Gastrocnemius medialis (tissue), 4 donors: ENCODE data around the gene ZNF480. TPM values are rescaled to one million over a fixed set of nuclear protein-coding genes. Genes with fewer than 3 reads are reported as not detected.

Experiments
- ATAC-seq, 2 donors: fragments of 150-250 bp; one replicate each; pipeline ENCODE4 v1.9.1; 2016
- DNase-seq, 2 donors: peaks; one replicate each; pipeline ENCODE4 v3.0.0-alpha.2; 2019
- H3K27ac ChIP-seq, 4 donors: fragments of 200-600 bp; sonication (generic); 1 replicate in 1 of 4; 2 replicates in 3 of 4; pipeline ENCODE4 v1.5.1; 2016 to 2018; ENCODE audit warnings: mild to moderate bottlenecking in 2 of 4, moderate library complexity in 1 of 4
- H3K27me3 ChIP-seq, 3 donors: fragments of 200-600 bp; sonication (generic) in 2 of 3; 1 replicate in 1 of 3; 2 replicates in 2 of 3; pipeline versions ENCODE4 v1.5.1 to v1.6.0; 2016 to 2019; ENCODE audit warnings: mild to moderate bottlenecking in 1 of 3, moderate library complexity in 1 of 3
- H3K36me3 ChIP-seq, 2 donors: fragments of 200-600 bp; sonication (generic) in 1 of 2; one replicate each; pipeline ENCODE4 v1.5.1; 2017 to 2018
- H3K4me1 ChIP-seq, 2 donors: fragments of 200-600 bp; sonication (generic) in 1 of 2; one replicate each; pipeline ENCODE4 v1.5.1; 2016 to 2017; ENCODE audit warnings: mild to moderate bottlenecking in 2 of 2
- H3K4me3 ChIP-seq, 4 donors: fragments of 200-600 bp; sonication (generic) in 3 of 4; 1 replicate in 1 of 4; 2 replicates in 3 of 4; pipeline ENCODE4 v1.5.1; 2016 to 2019; ENCODE audit warnings: mild to moderate bottlenecking in 2 of 4
- H3K9me3 ChIP-seq, 3 donors: fragments of 200-600 bp; sonication (generic) in 2 of 3; 1 replicate in 1 of 3; 2 replicates in 2 of 3; pipeline ENCODE4 v1.5.1; 2016 to 2019
- POLR2A ChIP-seq, 2 donors: fragments of 450-650 bp; IDR thresholded peaks; one replicate each; pipeline ENCODE4 v1.6.1; 2017; ENCODE audit warnings: antibody characterized with exemption in 2 of 2, mild to moderate bottlenecking in 2 of 2, moderate library complexity in 2 of 2
- in situ Hi-C, 4 donors: fragments of 200-750 bp; cut with MboI; loops; one replicate each; pipeline versions ENCODE4 v1.15.0 to v1.8.0; 2017; ENCODE audit warnings: low sequenced_read_pairs in 4 of 4
- intact Hi-C: fragments of 100-400 bp; cut with DNase I; formaldehyde crosslinking; loops from one replicate; pipeline ENCODE4 v1.15.1; 2023; ENCODE audit warnings: low total_unique reads
- microRNA counts, 2 donors: library from miRNA; unstranded; fragments of <30 nt; microRNA quantifications; one replicate each; lab custom pipeline; 2016
- microRNA-seq, 2 donors: library from miRNA; unstranded; fragments of <30 nt; microRNA quantifications; one replicate each; pipeline ENCODE4, GENCODE V29; 2016; ENCODE audit warnings: borderline replicate concordance in 2 of 2
- total RNA-seq, 4 donors: library from RNA; depleted of rRNA; stranded (reverse); fragments of >200 nt; gene quantifications; one replicate each; pipeline versions ENCODE4 v1.1.0 to v1.2.3, GENCODE V29; 2016
- TF ChIP-seq, protein P1 (sequence below), 5 experiments: fragments of 450-650 bp in 3 of 5; fragments of 200-600 bp in 2 of 5; sonication (generic) in 2 of 5; IDR thresholded peaks in 4 of 5; conservative IDR thresholded peaks in 1 of 5; 1 replicate in 4 of 5; 2 replicates in 1 of 5; pipeline ENCODE4 v1.5.1; 2016 to 2019; ENCODE audit warnings: antibody characterized with exemption in 5 of 5, mild to moderate bottlenecking in 3 of 5, moderate library complexity in 3 of 5

The ZNF480 gene
- total RNA-seq, 4 donors from 2014 or later, result 3.8 to 7.4 (median 6.0) TPM

DNA sequence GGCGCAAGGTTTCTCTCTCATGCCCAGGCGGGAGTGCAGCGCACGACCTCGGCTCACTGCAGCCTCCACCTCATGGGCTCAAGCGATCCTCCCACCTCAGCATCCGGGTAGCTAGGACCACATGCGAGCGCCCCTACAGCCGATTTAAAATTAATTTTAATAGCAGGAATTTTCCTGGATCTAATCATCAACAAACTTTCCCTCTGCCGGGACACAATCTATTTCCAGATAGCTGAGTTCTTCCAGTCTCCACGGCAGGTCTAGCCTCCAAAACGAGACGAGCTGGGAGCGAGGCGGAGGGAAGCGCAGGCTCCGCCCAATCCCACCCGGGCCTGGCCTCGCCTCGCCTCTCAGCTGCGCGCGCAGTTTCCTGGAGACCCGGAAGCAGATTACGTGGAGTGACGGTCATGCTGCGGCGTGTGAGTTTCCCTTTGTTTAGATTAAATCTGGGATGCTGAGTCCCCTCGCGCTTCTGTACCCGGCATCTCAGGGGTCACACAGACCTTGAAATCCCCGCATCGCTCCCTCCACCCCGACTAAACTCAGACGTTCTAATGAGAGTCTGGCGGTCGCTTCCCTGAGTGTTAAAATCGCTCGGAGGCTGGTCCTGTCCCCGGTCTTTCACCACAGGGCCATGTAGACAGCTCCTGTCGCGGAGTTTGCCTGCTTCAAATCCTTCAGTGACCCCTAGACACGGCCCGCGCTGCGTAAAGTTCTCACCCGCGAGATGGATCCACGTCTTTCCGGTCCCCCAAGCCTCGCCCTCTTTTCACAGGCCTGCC is 72.8 kb downstream of the ZNF480 start, which contains the start of gene ZNF880:
TSS of gene ZNF880 (plus strand) at position 365 of the 782 bp plus-strand sequence. CDS start at position 408, 43 bp downstream.
- H3K4me3 ChIP-seq, result peak within 1 kb of the TSS; percentile 69 to 85 (median 79)
- ATAC-seq (peak; percentile 95 to 99), DNase-seq (peak; percentile 73 to 82)
- no peaks in the 10 kb centered on the region for H3K27me3 ChIP-seq
- peaks cover 7 to 46% of the 10 kb centered on the region in 2 donors for H3K36me3 ChIP-seq
- peaks cover 0 to 13% (median under 1%) of the 10 kb centered on the region in 3 donors for H3K9me3 ChIP-seq
- H3K27ac ChIP-seq, result peak within 1 kb of the TSS; percentile 82 to 88 (median 85)
- H3K4me1 ChIP-seq, result peaks cover 0 to 6% of the 10 kb centered on the region in 2 donors
- in situ Hi-C loops (no loop called here), intact Hi-C loops (loop anchor here (1.0 to 2.0 kb wide), 4 partner anchors 27 to 321 kb away; partner anchors contain the start of genes ZNF432, ZNF480, ZNF528 and ZNF610)
- peak in 1 of 2 donors; percentile 39 for TF ChIP-seq POLR2A (IDR thresholded peaks at IDR 0.05)
- TF ChIP-seq, protein P1, sequence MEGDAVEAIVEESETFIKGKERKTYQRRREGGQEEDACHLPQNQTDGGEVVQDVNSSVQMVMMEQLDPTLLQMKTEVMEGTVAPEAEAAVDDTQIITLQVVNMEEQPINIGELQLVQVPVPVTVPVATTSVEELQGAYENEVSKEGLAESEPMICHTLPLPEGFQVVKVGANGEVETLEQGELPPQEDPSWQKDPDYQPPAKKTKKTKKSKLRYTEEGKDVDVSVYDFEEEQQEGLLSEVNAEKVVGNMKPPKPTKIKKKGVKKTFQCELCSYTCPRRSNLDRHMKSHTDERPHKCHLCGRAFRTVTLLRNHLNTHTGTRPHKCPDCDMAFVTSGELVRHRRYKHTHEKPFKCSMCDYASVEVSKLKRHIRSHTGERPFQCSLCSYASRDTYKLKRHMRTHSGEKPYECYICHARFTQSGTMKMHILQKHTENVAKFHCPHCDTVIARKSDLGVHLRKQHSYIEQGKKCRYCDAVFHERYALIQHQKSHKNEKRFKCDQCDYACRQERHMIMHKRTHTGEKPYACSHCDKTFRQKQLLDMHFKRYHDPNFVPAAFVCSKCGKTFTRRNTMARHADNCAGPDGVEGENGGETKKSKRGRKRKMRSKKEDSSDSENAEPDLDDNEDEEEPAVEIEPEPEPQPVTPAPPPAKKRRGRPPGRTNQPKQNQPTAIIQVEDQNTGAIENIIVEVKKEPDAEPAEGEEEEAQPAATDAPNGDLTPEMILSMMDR (IDR thresholded peaks at IDR 0.05 in 4 of 5, conservative IDR thresholded peaks at IDR 0.05 in 1 of 5), result no peak

DNA sequence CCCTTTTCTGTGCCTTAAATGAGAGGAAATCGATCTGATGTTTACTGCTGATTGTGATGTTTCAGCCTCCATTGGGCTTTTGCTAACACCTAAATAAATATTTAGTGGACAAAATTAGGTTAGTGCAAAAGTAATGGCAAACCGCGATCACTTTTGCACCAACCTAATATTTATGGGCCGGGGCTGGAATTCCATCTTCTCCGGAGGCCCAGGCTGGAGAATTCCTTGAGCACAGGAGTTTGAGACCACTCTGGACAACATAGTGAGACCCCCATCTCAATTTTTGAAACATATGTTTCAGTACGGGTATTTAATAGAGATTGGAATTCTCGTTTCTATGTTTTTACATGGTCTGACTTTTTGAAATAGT is 73.4 kb downstream of the ZNF480 start:
- H3K4me1 ChIP-seq, result peaks cover 0 to 6% of the 10 kb centered on the region in 2 donors
- ATAC-seq (no peak), DNase-seq (no peak)
- TF ChIP-seq, protein P1 (IDR thresholded peaks at IDR 0.05 in 4 of 5, conservative IDR thresholded peaks at IDR 0.05 in 1 of 5), result no peak
- TF ChIP-seq POLR2A (IDR thresholded peaks at IDR 0.05), result no peak
- in situ Hi-C loops (no loop called here), intact Hi-C loops (loop anchor here (2.0 kb wide), 2 partner anchors 26 to 74 kb away; partner anchors contain the start of genes ZNF480 and ZNF528)
- H3K36me3 ChIP-seq, result peaks cover 8 to 46% of the 10 kb centered on the region in 2 donors
- H3K27me3 ChIP-seq, result no peaks in the 10 kb centered on the region
- peak overlapping the region; percentile 69 to 85 (median 79) for H3K4me3 ChIP-seq
- H3K9me3 ChIP-seq, result peaks cover 0 to 13% (median 0%) of the 10 kb centered on the region in 3 donors
- H3K27ac ChIP-seq, result peak overlapping the region; percentile 82 to 88 (median 85)

MicroRNAs within 50 kb of the gene (microRNA counts, 767-probe panel; counts per million panel counts)
- 356 to 448 counts per million in 2 donors for microRNA hsa-miR-643 (lab: Ali Mortazavi, UCI)

Small RNAs within 50 kb of the gene (microRNA-seq; reads per million reads assigned to microRNA genes)
- 1.2 to 2.6 reads per million in 2 donors for gene MIR643

Other genes with a start within 250 kb of the ZNF480 start
- gene ZNF432, start 248.3 kb upstream of the ZNF480 start, total RNA-seq, result 1 to 10 TPM; 2.1 to 9.5 (median 4.4) TPM
- 1 to 10 TPM; 2.1 to 3.1 (median 2.3) TPM for gene ZNF841, start 201.4 kb upstream of the ZNF480 start, total RNA-seq
- gene ZNF616, start 157.2 kb upstream of the ZNF480 start, total RNA-seq, result 1 to 10 TPM; 1.1 to 5.3 (median 2.4) TPM
- gene ZNF836, start 125.5 kb upstream of the ZNF480 start, total RNA-seq, result 1 to 10 TPM; 1.2 to 4.9 (median 2.3) TPM
- gene PPP2R1A, start 107.1 kb upstream of the ZNF480 start, total RNA-seq, result 100 to 1,000 TPM; 263 to 302 (median 290) TPM
- 10 to 100 TPM in 1 of 4 donors, 1 to 10 TPM in 3; 6.6 to 11.6 (median 7.7) TPM for gene ZNF766, start 27.6 kb upstream of the ZNF480 start, total RNA-seq
- gene ZNF610, start 39.1 kb downstream of the ZNF480 start, total RNA-seq, result under 1 TPM in 2 of 4 donors, not detected in 2; 0.61 to 0.71 TPM
- 10 to 100 TPM in 1 of 4 donors, 1 to 10 TPM in 3; 6.1 to 12.7 (median 7.9) TPM for gene ZNF880, start 72.8 kb downstream of the ZNF480 start, total RNA-seq
- gene ZNF528, start 100.7 kb downstream of the ZNF480 start, total RNA-seq, result 10 to 100 TPM in 1 of 4 donors, 1 to 10 TPM in 3; 2.9 to 11.2 (median 5.5) TPM
- gene ZNF534, start 132.0 kb downstream of the ZNF480 start, total RNA-seq, result under 1 TPM in 2 of 4 donors, not detected in 2; 0.12 to 0.18 TPM
- under 1 TPM in 3 of 4 donors, not detected in 1; 0.20 to 0.63 (median 0.33) TPM for gene ZNF578, start 156.4 kb downstream of the ZNF480 start, total RNA-seq
- 10 to 100 TPM in 1 of 4 donors, 1 to 10 TPM in 3; 3.4 to 12.9 (median 7.9) TPM for gene ZNF808, start 230.5 kb downstream of the ZNF480 start, total RNA-seq